Hepatocyte (in vitro differentiated cells): ENCODE measurements around the gene UHRF1. TPM values are rescaled to one million over a fixed set of nuclear protein-coding genes. Genes with fewer than 3 reads are reported as not detected.

Experiments used
- DNase-seq: peaks from one replicate; pipeline ENCODE4 v3.0.0-alpha.2; 2016; ENCODE audit warnings: low spot score
- H2AFZ ChIP-seq: fragments of 200-600 bp; sonication (generic); 2 replicates; pipeline ENCODE4 v1.6.0; 2016; ENCODE audit warnings: antibody characterized with exemption, mild to moderate bottlenecking
- H3K27ac ChIP-seq: fragments of 200-600 bp; sonication (generic); 2 replicates; pipeline ENCODE4 v1.5.1; 2016; ENCODE audit warnings: mild to moderate bottlenecking
- H3K27me3 ChIP-seq: fragments of 200-600 bp; sonication (generic); 2 replicates; pipeline ENCODE4 v1.6.1; 2016
- H3K36me3 ChIP-seq: fragments of 200-600 bp; sonication (generic); replicated peaks from 2 replicates; pipeline ENCODE4 v1.5.1; 2016; ENCODE audit warnings: low read depth; ENCODE audit not compliant: insufficient read depth
- H3K4me1 ChIP-seq: fragments of 200-600 bp; sonication (generic); 2 replicates; pipeline ENCODE4 v1.5.1; 2016; ENCODE audit warnings: mild to moderate bottlenecking, moderate library complexity; ENCODE audit not compliant: insufficient read depth
- H3K4me2 ChIP-seq: fragments of 200-600 bp; sonication (generic); 2 replicates; pipeline ENCODE4 v1.6.0; 2016
- H3K4me3 ChIP-seq: fragments of 200-600 bp; sonication (generic); 2 replicates; pipeline ENCODE4 v1.5.1; 2016; ENCODE audit warnings: mild to moderate bottlenecking
- H3K79me2 ChIP-seq: fragments of 200-600 bp; sonication (generic); 2 replicates; pipeline ENCODE4 v1.6.0; 2017; ENCODE audit warnings: mild to moderate bottlenecking
- H3K9me2 ChIP-seq: fragments of 200-600 bp; sonication (generic); replicated peaks from 2 replicates; pipeline ENCODE4 v1.6.0; 2017; ENCODE audit warnings: mild to moderate bottlenecking; ENCODE audit not compliant: insufficient read depth
- H3K9me3 ChIP-seq: fragments of 200-600 bp; sonication (generic); 2 replicates; pipeline ENCODE4 v1.5.1; 2016; ENCODE audit warnings: low read depth, mild to moderate bottlenecking
- H4K20me1 ChIP-seq: fragments of 200-600 bp; sonication (generic); 2 replicates; pipeline ENCODE4 v1.6.0; 2016; ENCODE audit warnings: mild to moderate bottlenecking; ENCODE audit not compliant: insufficient read depth, poor library complexity, severe bottlenecking
- CTCF ChIP-seq: fragments of 200-600 bp; sonication (generic); IDR thresholded peaks from 2 replicates; pipeline ENCODE4 v1.5.1; 2016; ENCODE audit warnings: antibody characterized with exemption, mild to moderate bottlenecking; ENCODE audit not compliant: poor library complexity
- EZH2 ChIP-seq: fragments of 200-600 bp; sonication (generic); IDR thresholded peaks from 2 replicates; pipeline ENCODE4 v1.6.1; 2016; ENCODE audit warnings: antibody characterized with exemption, mild to moderate bottlenecking, borderline replicate concordance
- EZH2phosphoT487 ChIP-seq: fragments of 200-600 bp; sonication (generic); IDR thresholded peaks from one replicate; pipeline ENCODE4 v1.6.1; 2018; ENCODE audit warnings: antibody characterized with exemption, mild to moderate bottlenecking, low read depth, moderate library complexity; ENCODE audit not compliant: unreplicated experiment, severe bottlenecking
- WGBS: methylation state at CpG from one replicate; pipeline ENCODE4 v1.1.6; 2016; ENCODE audit warnings: low lambda C conversion rate; ENCODE audit errors: missing lambda C conversion rate; 5-methylcytosine and 5-hydroxymethylcytosine counted together
- polyA plus RNA-seq: library from polyadenylated mRNA; unstranded; fragments of >200 nt; fragmentation: Nextera tagmentation; extraction: Ambion mirVana; gene quantifications from 2 replicates; pipeline ENCODE4 v1.2.1, GENCODE V29; 2016
- total RNA-seq: library from RNA; depleted of rRNA; stranded (reverse); fragments of >200 nt; gene quantifications from 2 replicates; pipeline ENCODE4 v1.2.3, GENCODE V29; 2014

The UHRF1 gene
- total and polyA plus RNA-seq, 2 experiments from 2014 or later, result 9.9 to 11.5 TPM

- Histone ChIP-seq H3K27ac (peak overlapping the region; percentile 36), H3K79me2 (peaks cover 98% of the 10 kb centered on the region), H3K9me2 (no peaks in the 10 kb centered on the region), H3K36me3 (no peaks in the 10 kb centered on the region), H3K4me1 (peaks cover 18% of the 10 kb centered on the region), H3K27me3 (no peaks in the 10 kb centered on the region), H2AFZ (no peak overlapping the region), H3K4me3 (no peak overlapping the region), H3K9me3 (no peaks in the 10 kb centered on the region), H3K4me2 (peak overlapping the region; percentile 63), H4K20me1 (peaks cover 98% of the 10 kb centered on the region)
- TF ChIP-seq EZH2phosphoT487 (no peak), CTCF (no peak)
- WGBS, result 54% methylated on average over 24 of the region's 24 CpGs
- no peak for DNase-seq
Measured at GRCh38 chr19:4987692-4988370, 78.5 kb downstream of the UHRF1 start.

GRCh38 chr19:4988770-4989251, 79.5 kb downstream of the UHRF1 start:
- TF ChIP-seq EZH2phosphoT487 (no peak), EZH2 (no peak), CTCF (no peak)
- Histone ChIP-seq H3K4me1 (peaks cover 18% of the 10 kb centered on the region), H3K9me2 (no peaks in the 10 kb centered on the region), H3K36me3 (no peaks in the 10 kb centered on the region), H4K20me1 (peaks cover 97% of the 10 kb centered on the region), H2AFZ (no peak overlapping the region), H3K79me2 (peaks cover 98% of the 10 kb centered on the region), H3K27ac (peak overlapping the region; percentile 55), H3K27me3 (no peaks in the 10 kb centered on the region), H3K4me3 (no peak overlapping the region), H3K9me3 (no peaks in the 10 kb centered on the region), H3K4me2 (peak overlapping the region; percentile 56)
- no peak for DNase-seq
- WGBS, result 60% methylated on average over 13 of the region's 13 CpGs

GRCh38 chr19:4990306-4990705, 81.0 kb downstream of the UHRF1 start:
- peaks cover 94% of the 10 kb centered on the region for H4K20me1 ChIP-seq
- H3K4me3 ChIP-seq, result no peak overlapping the region
- H3K36me3 ChIP-seq, result no peaks in the 10 kb centered on the region
- no peak overlapping the region for H2AFZ ChIP-seq
- WGBS, result 72% methylated on average over 7 of the region's 7 CpGs
- H3K9me3 ChIP-seq, result no peaks in the 10 kb centered on the region
- H3K4me1 ChIP-seq, result peaks cover 18% of the 10 kb centered on the region
- H3K4me2 ChIP-seq, result no peak overlapping the region
- no peak for DNase-seq
- TF ChIP-seq CTCF (no peak), EZH2phosphoT487 (no peak)
- H3K27ac ChIP-seq, result no peak overlapping the region
- H3K9me2 ChIP-seq, result no peaks in the 10 kb centered on the region
- no peaks in the 10 kb centered on the region for H3K27me3 ChIP-seq
- peaks cover 98% of the 10 kb centered on the region for H3K79me2 ChIP-seq

- no peak overlapping the region for H3K4me3 ChIP-seq
- H4K20me1 ChIP-seq, result peaks cover 90% of the 10 kb centered on the region
- peaks cover 15% of the 10 kb centered on the region for H3K4me1 ChIP-seq
- no peak for DNase-seq
- no peaks in the 10 kb centered on the region for H3K9me2 ChIP-seq
- no peaks in the 10 kb centered on the region for H3K27me3 ChIP-seq
- H3K27ac ChIP-seq, result peak overlapping the region; percentile 66
- H3K9me3 ChIP-seq, result no peaks in the 10 kb centered on the region
- H3K79me2 ChIP-seq, result peaks cover 98% of the 10 kb centered on the region
- TF ChIP-seq CTCF (no peak), EZH2phosphoT487 (no peak), EZH2 (no peak)
- no peaks in the 10 kb centered on the region for H3K36me3 ChIP-seq
- H3K4me2 ChIP-seq, result peak overlapping the region; percentile 65
- WGBS, result 54% methylated on average over 9 of the region's 9 CpGs
- H2AFZ ChIP-seq, result no peak overlapping the region
Measured at GRCh38 chr19:4991538-4991937, 82.2 kb downstream of the UHRF1 start.
